Activated CD4-positive, alpha-beta T cell treated with anti-CD3 and anti-CD28 coated beads, Interleukin-10, Interleukin-2, amounts not matched to agents 100 ng/mL and 50 ng/mL, durations not matched to agents 16 hours and 8 hours (primary cell): ENCODE measurements around the gene SPPL2A.
"Not testable (repeated sequence)": the region's sequence is repeated elsewhere in the genome, so short reads cannot be mapped to it uniquely, and the experiment has no call there.

Experiments used
- DNase-seq: peaks from one replicate; pipeline ENCODE4 v3.0.0-alpha.2; 2020

SPPL2A gene

DNA sequence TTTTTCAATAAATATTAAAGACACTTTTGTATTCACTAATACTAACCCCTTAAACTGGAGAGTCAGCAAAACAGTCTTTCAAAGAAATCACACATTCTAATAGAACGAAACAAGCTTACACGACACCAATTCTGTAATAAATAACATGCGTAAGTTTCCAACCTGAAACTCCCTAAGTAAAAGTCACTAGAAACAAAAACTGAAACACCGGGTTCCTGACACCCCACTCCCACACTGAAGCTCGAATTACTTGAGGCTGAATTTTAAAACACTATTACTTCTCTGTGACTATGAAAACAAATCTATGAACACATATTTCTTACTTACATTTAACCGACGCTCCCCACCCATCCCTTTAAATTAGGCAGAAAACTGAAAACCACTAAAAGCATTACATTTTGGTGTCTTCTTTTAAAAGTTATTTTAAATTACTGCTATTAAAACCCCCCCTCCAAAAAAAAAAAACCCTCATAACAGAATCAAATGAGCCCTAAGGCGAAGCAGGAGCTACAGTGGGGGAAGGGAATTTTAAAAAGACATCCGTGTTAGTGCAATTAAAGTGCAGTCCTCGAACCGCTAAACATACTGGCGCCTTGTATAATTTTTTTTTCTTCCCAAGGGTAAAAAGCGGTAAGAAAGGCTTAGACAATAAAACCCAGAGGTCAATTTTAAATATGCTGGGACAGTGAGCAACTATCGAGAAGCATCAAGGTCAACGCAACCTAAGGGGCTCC is 878 bp downstream of the SPPL2A start:
- peak; percentile 64 for DNase-seq

DNA sequence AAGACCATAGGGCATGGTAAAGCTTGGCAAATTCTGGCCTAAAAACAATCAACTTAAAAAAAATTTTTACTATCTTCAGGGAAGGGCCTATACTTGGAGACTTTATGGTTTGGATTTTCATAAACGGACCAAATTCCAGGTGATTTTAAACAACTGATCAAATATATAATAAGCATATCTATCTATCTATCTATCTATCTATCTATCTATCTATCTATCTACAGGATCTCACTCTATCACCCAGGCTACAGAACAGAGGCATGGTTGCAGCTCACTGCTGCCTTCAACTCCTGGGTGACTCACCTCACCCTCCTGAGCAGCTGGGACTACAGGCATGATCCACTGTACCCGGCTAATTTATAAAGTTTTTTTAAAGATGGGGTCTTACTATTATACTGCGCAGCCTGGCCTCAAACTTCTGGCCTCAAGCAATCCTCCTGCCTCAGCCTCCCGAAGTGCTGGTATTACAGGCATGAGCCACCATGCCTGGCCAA is 6.7 kb downstream of the SPPL2A start:
- DNase-seq = no peak

DNA sequence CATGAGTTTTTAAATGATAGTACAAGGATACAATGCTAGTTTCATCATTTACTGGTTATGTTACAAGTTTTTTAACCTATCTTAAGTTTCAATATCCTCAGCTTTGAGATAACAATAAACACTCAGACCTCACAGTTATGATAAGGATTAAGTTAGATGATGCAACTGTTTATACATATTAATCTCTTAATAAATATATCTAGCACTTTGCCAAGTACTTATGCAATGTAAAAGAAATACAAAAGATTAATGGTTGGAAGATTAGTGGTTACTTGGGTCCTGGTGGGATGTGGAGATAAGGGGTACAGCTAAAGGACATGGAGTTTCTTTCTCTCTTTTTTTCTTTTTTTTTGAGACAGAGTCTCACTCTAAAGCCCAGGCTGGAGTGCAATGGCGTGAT is 12.0 kb downstream of the SPPL2A start:
- no peak for DNase-seq

DNA sequence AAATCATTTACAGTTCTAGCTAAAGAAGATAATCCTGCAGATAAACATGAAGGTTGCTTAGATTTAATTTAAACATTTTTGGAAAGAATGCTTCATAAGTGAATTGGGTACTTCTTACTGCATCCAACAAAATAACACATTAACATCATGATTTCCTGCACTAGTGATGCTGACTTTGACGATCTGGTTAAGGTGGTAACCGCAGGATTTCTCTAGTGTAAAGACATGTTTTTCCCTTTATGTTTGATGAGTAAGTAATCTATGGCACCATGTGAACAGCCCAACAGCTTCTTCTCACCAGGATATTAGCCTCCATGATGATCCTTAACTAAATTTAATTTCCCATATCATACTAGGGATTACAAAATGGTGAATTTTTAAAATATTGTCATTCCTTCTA is 14.1 kb downstream of the SPPL2A start:
- DNase-seq = peak; percentile 26

DNA sequence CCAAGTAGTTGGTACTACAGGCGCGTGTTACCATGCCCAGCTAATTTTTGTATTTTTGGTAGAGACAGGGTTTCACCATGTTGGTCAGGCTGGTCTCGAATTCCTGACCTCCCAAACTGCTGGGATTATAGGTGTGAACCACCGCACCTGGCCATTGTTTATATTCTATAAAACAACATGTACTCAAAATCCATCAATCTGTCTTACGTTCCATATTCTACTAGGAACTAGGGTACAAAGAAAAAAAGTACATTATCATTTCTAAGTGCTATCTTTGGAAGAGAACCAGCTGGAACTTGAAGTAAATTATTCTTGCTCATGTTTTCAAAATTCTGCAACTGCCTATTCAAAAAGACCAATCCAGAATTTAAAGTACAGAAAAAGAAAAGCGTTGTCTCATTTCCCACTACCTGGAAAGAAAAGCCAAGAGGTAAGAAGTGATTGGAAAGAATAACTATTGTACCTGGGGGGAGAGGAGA is 15.2 kb downstream of the SPPL2A start:
- DNase-seq = no peak

DNA sequence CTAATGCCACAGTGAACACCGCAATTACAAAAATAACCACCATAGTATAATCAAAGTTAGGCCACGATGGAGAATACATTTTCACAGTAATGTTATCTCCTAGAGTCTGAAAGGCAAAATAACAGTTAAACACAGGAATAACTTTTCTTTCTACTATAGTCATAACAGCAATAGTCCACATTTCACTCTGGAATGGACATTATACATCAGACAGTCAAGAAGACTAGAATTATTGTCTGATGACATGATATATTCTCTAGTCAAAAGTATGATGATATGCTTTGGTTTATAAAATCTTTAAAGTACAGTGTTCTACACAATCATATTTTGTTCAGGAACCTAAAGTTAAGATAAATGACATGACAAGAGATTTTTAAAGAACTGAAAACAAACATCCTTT is 18.0 kb downstream of the SPPL2A start:
- no peak for DNase-seq

DNA sequence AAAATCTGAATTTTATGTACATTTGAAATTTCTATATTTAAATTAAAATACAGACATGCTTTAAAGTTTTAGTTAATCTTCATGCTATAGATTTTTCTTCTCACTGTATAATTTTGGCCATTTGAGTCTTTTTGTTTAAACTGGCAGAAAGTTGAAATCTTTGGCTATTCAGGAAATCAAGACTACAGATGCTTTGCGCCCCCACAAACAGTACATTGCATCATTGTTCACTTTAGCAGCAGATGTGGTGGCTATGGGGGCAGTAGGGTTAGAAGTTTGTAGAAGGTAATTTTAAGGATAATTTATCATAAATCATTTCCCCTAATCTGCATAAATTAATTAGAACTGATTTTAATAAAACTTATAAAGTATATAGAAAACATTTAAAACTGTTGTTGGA is 20.9 kb downstream of the SPPL2A start:
- no peak for DNase-seq

DNA sequence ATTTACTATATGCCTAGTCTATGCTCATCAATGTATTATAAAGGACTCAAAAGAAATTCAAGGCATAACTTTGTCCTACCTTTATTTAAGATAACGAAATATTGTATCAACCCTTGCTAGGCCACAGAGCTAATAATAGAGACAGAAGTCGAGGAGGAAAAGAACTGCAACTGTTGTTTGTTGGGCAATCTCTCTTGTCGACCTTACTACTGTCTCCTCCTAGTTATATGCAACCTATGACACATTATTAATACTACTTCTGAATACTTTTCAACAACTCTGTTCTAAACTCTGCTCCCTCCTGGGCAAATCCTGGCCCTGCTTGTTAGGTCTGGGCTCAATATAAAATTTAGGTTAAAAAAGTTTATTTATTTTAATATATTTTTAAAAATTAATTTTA is 24.6 kb downstream of the SPPL2A start:
- no peak for DNase-seq

DNA sequence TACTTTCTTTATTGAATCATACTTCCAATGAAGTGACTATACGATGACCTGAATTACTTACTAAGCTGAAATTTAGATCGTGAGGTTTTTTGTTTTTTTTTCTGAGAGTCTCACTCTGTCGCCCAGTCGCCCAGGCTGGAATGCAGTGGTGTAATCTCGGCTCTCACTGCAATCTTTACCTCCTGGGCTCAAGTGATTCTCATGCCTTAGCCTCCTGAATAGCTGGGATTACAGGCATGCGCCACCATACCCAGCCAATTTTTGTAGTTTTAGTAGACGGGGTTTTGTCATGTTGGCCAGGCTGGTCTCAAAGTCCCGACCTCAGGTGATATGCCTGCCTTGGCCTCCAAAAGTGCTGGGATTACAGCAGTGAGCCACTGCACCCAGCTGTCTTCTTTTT is 28.7 kb downstream of the SPPL2A start:
- DNase-seq = no peak

DNA sequence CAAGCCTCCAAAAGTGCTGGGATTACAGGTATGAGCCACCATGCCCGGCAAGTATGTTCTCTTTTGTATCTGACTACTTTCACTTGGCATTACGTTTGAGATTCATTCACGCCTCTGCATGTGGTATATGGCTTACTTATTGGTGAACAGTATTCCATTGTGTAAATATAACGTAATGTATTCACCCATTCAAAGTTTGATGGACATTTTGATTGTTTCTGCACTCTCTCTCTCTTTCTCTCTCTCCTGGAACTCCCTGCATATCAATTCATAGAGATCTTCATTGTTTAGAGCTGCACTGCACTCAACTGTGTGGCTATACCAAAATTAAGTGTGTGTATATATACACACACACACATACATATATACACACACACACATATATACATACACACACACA is 30.4 kb downstream of the SPPL2A start:
- DNase-seq = no peak

DNA sequence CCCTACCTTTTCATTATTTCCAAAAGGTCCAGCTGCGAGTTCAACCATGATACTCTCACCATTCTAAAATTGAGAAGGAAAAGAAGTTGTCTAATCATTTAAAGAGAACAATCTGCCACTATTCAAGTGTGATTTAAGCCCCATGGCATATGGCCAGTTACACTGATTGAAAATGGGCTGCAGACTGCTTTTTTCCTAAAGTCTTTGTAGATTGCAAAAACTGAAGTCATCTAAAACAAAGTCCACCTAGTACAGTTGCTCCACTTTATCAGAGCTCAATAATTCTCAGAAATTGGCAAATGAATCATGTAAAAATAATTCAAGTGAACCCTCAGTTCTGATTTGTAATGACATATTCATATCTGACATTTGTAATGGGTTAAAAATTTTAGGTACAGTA is 39.2 kb downstream of the SPPL2A start:
- no peak for DNase-seq

DNA sequence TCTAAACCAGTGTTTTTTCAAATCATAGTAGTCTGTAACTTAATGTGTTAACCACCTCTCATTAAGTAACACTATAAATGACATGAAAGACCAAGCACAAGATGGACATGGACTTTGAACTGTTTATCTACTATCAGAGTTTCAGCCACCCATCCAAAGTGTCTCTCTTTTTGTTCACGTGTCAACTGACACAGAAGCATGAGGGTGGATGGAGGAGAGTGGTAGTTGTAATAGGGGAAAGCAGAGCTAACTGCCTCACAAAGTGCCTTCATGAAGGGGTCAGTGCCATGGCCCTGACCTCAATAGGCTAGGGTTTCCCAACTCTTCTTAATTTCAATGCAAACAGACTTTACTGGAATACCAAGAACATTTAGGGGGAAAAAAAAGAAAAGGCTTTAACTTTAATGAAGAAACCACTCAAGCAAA is 46.8 kb downstream of the SPPL2A start:
- no peak for DNase-seq

DNA sequence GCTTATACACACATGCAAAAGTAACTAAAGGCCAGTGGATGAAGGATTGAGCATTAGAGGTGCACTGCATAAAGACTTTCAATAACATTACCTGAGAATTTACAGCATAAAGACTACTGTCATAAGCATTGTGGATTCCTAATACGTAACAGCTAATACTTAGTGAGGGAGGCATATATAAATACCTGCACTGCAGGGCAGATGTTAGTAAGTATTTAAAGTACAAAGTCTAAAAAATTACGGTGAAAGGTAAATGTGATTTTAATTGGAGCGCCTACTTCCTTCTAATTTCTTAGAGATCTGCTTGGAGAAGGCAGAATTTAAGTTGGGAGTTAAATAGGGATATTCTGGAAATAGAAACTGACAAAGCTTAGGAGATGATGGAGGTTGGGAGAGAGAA is 53.5 kb downstream of the SPPL2A start:
- no peak for DNase-seq

DNA sequence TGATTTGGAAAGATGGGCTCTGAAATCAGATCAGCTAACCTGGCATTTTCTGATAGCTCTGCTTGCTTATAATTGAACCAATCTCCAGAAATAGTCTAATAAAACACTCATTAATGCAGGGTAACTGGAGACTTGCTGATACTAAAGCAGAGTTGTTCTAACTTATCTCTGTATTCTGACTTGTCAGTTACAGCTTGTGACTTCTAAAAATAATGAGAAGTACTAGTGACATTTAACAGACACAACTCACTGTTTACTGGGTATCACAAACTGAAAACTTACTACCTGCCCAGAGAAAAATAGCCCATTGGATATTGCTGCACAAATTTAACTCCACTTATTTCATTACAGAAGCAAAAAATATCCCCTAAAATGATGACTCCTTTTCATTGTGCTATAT is 54.9 kb downstream of the SPPL2A start:
- no peak for DNase-seq

DNA sequence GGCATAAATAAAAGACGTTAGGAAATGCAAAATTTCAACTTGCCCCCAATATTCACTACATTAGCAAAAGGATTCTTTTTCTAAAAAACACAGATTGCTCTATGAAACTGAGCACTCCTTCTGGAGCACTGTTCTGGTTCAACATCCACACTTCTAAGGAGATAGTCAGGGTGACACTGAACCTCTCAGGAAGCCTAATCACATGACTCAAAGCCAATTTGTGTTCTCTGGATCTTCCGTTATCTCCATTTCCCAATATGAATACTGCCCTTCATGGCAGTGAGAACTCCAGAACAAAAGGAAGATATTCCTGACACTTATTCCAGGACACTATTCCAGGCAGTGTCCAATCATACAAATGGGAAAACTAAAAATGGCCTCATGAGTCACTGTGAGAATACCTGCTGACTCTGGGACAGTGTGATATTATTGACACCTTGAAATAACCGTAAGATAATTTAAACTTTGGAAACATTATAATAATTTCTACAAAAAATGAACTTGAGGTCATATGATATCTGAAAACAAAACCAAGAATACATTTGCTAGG is 57.6 kb downstream of the SPPL2A start:
- DNase-seq = no peak

DNA sequence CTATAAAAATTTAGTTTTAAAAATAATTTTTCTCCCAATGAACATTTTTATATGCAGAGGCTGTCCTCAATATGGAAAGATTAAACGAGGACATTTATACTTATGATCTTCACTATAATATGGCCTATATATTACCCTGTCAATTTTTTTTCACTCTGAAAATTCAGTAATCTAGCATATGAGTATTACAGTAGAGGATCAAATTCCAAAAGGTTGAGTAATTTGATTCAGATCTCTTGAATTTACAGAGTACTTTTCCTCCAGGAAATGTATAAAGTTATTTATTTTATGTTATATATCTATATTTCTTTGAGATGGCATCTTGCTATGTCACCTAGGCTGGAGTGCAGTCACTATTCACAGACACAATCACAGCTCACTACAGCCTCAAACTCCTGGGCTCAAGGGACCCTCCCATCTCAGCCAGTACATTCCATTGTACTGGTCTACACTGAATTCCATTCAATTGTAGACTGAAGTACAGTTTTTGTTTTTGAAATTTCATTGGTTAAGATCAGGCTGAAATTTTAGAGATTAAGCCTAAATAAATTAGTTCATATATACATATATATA is 62.7 kb downstream of the SPPL2A start:
- no peak for DNase-seq

DNA sequence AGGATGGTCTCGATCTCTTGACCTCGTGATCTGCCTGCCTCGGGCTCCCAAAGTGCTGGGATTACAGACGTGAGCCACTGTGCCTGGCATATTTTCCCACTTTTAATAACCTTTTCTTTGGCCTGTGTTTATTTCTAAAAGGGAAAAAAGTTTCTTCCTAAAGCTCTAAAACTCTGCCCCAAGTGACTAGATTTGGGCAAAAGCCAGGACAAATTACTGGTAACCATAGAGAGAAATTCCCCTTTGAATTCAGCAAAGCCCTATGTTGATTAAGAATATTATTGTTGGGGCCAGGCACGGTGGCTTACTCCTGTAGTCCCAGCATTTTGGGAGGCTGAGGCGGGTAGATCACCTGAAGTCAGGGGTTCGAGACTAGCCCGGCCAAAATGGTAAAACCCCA is 67.4 kb downstream of the SPPL2A start:
- DNase-seq = no peak

DNA sequence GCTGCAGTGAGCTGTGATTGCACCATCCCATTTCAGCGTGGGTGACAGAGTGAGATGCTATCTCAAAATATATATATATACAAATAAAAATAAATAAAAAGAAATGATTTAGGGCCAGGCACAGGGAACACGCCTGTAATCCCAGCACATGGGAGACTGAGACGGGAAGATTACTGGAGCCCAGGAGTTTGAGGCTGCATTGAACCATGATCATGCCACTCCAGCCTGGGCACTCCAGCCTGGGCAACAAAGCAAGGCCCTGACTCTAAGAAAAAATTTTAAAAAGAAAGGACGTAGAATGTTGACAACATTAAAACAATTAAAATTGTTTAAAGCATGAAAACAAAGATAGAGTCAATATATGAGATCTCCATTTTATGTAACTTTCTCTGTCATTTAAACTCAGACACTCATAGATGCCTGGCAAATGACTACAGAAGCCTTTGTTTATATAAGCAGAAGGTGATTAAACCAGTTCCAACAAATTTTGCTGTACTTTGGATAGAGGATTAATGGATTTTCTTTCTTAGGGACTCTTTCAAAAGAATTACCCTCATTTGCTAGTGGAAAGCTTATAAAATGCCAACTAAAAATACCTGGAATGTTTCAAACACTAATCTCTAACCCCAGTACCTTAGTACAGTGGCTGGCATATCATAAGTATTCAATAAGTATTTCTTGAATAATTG is 68.3 kb downstream of the SPPL2A start:
- no peak for DNase-seq

DNA sequence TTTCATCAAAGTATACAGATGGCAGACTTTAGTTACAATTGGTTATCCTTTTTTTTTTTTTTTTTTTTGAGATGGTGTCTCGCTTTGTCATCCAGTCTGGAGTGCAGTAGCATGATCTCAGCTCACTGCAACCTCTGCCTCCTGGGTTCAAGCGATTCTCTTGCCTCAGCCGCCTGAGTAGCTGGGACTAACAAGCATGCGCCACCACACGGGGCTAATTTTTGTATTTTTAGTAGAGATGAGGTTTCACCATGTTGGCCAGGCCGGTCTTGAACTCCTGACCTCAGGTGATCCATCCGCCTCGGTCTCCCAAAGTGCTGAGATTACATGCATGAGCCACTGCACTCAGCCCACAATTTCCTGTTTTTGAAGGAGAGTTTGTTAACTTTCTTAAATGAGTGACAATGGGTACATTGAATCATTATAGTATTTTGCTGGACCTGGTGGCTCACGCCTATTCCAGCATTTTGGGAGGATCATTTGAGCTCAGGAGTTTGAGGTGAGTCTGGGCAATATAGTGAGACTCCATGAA is 70.8 kb downstream of the SPPL2A start:
- not testable (repeated sequence) for DNase-seq

DNA sequence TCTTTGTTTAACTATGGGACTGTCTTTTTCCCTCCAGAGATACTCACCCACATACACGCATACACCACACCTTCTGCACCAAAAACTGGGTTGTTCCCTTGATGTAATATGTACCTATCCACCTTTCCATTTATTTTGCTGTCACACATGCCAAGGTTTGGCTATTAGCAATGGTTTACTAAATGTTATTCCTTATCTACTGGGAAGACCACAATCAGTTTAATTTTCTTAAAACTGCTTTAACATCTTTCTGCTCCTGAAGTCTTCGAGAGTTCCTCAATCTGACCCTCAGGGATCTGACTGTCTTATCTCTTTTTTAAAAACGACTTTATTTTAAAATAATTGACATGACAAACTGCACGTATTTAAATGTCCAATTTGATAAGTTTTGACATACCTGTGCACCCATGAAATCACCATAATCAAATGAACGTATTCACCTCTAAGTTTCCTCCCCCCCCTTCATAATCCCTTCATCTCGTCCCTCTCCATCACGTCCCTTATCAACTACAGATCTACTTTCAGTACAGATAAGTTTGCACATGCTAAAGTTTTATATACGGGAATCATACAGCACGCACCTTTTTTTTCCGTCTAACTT is 78.1 kb downstream of the SPPL2A start:
- DNase-seq = no peak

DNA sequence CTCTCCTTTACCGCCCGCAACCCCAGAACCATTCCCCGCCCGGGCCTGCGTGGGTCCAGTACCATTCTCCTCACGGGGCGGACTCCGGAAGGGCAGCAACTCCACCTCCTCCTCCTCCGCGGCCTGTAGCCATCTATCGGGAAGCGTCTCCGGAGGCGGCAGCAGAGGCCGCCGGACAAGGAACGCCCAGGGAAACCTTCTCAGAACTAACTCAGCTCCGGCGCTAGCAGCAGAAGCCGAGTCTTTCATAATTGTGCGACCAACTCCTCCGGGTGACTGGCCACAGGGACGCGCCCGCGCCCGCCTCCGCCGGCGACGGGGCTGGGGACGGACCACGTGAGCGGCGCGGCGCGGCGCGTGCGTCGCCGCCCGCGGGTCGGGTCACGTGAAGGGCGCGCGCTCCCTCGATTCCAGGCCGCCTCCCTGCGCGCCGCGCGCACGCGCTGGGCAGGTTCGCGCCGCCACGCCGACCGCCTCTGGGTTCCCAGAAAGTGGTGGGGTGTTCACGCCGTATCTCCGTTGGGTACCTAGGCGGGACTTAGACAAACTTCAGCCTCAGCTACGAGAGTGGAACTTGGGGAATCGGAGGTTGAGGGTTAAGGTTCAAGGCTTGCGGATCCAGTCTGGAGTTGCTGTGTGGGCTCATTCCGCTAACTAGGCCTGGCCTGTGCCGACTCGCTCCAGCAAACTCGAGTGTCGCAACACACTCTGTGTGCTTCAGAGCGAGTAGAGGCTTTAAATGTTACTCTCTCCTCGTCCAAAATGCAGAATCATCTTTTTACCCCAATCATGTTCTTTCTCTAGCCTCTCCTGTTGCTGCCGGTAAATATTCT is 78.8 kb downstream of the SPPL2A start, which contains the start of gene TRPM7:
Gene TRPM7 (minus strand): TSS at position 329 of the 833 bp plus-strand sequence. CDS start 264 bp downstream, at position 65.
- DNase-seq = peak; percentile 93

DNA sequence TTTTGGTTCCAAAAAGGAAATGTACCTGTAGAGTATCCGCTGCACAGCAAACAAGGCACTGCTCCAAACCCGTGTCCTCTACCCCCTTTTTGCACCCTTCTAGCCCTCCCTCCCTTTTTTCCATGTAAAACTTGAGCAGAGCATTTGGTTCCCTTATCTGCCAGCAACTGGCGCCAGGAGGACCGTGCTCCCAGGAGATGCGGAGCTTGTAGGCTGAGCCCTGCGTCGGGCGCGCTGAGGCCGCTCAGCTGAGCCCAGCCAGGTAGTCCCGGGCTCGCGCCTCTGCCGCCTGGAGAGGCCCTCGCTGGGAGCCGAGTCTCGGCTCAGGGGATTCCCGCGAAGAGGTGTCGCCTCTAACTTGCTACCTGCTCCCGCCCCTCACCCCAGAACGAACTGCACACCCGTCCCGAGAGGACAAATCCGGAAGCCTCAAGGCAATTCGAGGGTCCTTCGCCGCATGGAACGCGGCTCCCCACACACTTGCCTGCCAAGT is 79.5 kb downstream of the SPPL2A start:
- peak; percentile 82 for DNase-seq
